OCI-LY1 (cell line): ENCODE measurements around the gene TPRG1.

ENCODE experiments used
- H2AFZ ChIP-seq: fragments of 200-600 bp; sonication (generic), shearing (Covaris generic); 2 replicates; pipeline ENCODE4 v1.6.0; 2014; ENCODE audit warnings: antibody characterized with exemption, mild to moderate bottlenecking, low read length
- H3F3A ChIP-seq: fragments of 200-600 bp; sonication (generic), shearing (Covaris generic); 2 replicates; pipeline ENCODE4 v1.6.0; 2014; ENCODE audit warnings: mild to moderate bottlenecking, antibody characterized with exemption, low read length, moderate library complexity; ENCODE audit not compliant: insufficient read depth
- H3K27ac ChIP-seq: fragments of 200-600 bp; sonication (generic); 2 replicates; pipeline ENCODE4 v1.5.1; 2014; ENCODE audit warnings: low read length, mixed run types, mild to moderate bottlenecking, low read depth; ENCODE audit not compliant: poor library complexity, severe bottlenecking
- H3K27me3 ChIP-seq: fragments of 200-600 bp; sonication (generic); 2 replicates; pipeline ENCODE4 v1.6.0; 2014; ENCODE audit warnings: antibody characterized with exemption, mild to moderate bottlenecking, low read length, moderate library complexity; ENCODE audit not compliant: insufficient read depth
- H3K36me3 ChIP-seq: fragments of 200-600 bp; sonication (generic); 2 replicates; pipeline ENCODE4 v1.6.1; 2014; ENCODE audit warnings: mild to moderate bottlenecking, antibody characterized with exemption, low read length, moderate library complexity, mixed read lengths; ENCODE audit not compliant: insufficient read depth
- H3K4me1 ChIP-seq: fragments of 200-600 bp; sonication (generic); 2 replicates; pipeline ENCODE4 v1.5.1; 2014; ENCODE audit warnings: mild to moderate bottlenecking, low read length, moderate library complexity; ENCODE audit not compliant: insufficient read depth, severe bottlenecking
- H3K4me2 ChIP-seq: fragments of 200-600 bp; sonication (generic), shearing (Covaris generic); 2 replicates; pipeline ENCODE4 v1.6.1; 2014; ENCODE audit warnings: low read length
- H3K4me3 ChIP-seq: fragments of 200-600 bp; sonication (generic); 2 replicates; pipeline ENCODE4 v1.5.1; 2014; ENCODE audit warnings: low read length, low read depth, mild to moderate bottlenecking, mixed read lengths; ENCODE audit not compliant: poor library complexity, severe bottlenecking
- H3K79me2 ChIP-seq: fragments of 200-600 bp; shearing (Covaris generic); 2 replicates; pipeline ENCODE4 v1.6.1; 2016; ENCODE audit warnings: mixed run types, low read length, mixed read lengths; ENCODE audit not compliant: insufficient read depth
- H3K9ac ChIP-seq: fragments of 200-600 bp; sonication (generic), shearing (Covaris generic); 2 replicates; pipeline ENCODE4 v1.6.1; 2014; ENCODE audit warnings: mild to moderate bottlenecking, low read length, mixed read lengths
- H3K9me2 ChIP-seq: fragments of 200-600 bp; sonication (generic), shearing (Covaris generic); 2 replicates; pipeline ENCODE4 v1.6.1; 2014; ENCODE audit warnings: low read depth, mild to moderate bottlenecking, low read length, mixed read lengths
- H3K9me3 ChIP-seq: fragments of 200-600 bp; shearing (Covaris generic); 2 replicates; pipeline ENCODE4 v1.6.1; 2014; ENCODE audit warnings: low read length, mixed read lengths
- H4K20me1 ChIP-seq: fragments of 200-600 bp; sonication (generic), shearing (Covaris generic); 2 replicates; pipeline ENCODE4 v1.6.0; 2016; ENCODE audit warnings: mild to moderate bottlenecking, low read length; ENCODE audit not compliant: insufficient read depth
- CTCF ChIP-seq: fragments of 200-600 bp; sonication (generic), shearing (Covaris generic); IDR thresholded peaks from 2 replicates; pipeline ENCODE4 v1.5.1; 2017; ENCODE audit warnings: mild to moderate bottlenecking, antibody characterized with exemption, low read length, moderate library complexity, mixed read lengths
- EZH2 ChIP-seq: fragments of 200-600 bp; sonication (generic), shearing (Covaris generic); IDR thresholded peaks from 2 replicates; pipeline ENCODE4 v1.8.0; 2017; ENCODE audit warnings: borderline replicate concordance, mixed run types, mild to moderate bottlenecking, antibody characterized with exemption, low read length, moderate library complexity, mixed read lengths

Gene TPRG1

GRCh38 chr3:189304465-189305351 is 132.9 kb downstream of the TPRG1 start:
- no peak overlapping the region for H3K27ac ChIP-seq
- no peak overlapping the region for H3K4me2 ChIP-seq
- no peak for TF ChIP-seq EZH2

GRCh38 chr3:189305412-189305811 is 133.6 kb downstream of the TPRG1 start:
- Histone ChIP-seq H3K9me3 (no peaks in the 10 kb centered on the region), H3K27ac (no peak overlapping the region), H3K27me3 (no peaks in the 10 kb centered on the region), H3K79me2 (no peaks in the 10 kb centered on the region), H3K36me3 (no peaks in the 10 kb centered on the region), H3F3A (no peaks in the 10 kb centered on the region), H4K20me1 (no peaks in the 10 kb centered on the region), H3K4me2 (no peak overlapping the region), H2AFZ (no peak overlapping the region), H3K4me3 (no peak overlapping the region), H3K9ac (no peak overlapping the region), H3K4me1 (no peaks in the 10 kb centered on the region), H3K9me2 (no peaks in the 10 kb centered on the region)
- TF ChIP-seq CTCF (no peak), EZH2 (no peak)

More at GRCh38 chr3:189304465-189305351, 132.9 kb downstream of the TPRG1 start:
- H3K9ac ChIP-seq, result no peak overlapping the region
- no peaks in the 10 kb centered on the region for H3K79me2 ChIP-seq
- H3K4me3 ChIP-seq, result no peak overlapping the region
- H3K4me1 ChIP-seq, result no peaks in the 10 kb centered on the region
- H2AFZ ChIP-seq, result no peak overlapping the region
- H4K20me1 ChIP-seq, result no peaks in the 10 kb centered on the region
- H3K27me3 ChIP-seq, result no peaks in the 10 kb centered on the region
- no peaks in the 10 kb centered on the region for H3K36me3 ChIP-seq
- no peaks in the 10 kb centered on the region for H3K9me2 ChIP-seq
- H3F3A ChIP-seq, result no peaks in the 10 kb centered on the region
- no peaks in the 10 kb centered on the region for H3K9me3 ChIP-seq

GRCh38 chr3:189307963-189308362 is 136.2 kb downstream of the TPRG1 start:
- H3K9ac ChIP-seq, result no peak overlapping the region
- no peaks in the 10 kb centered on the region for H3K79me2 ChIP-seq
- H4K20me1 ChIP-seq, result no peaks in the 10 kb centered on the region
- H3F3A ChIP-seq, result no peaks in the 10 kb centered on the region
- no peaks in the 10 kb centered on the region for H3K9me3 ChIP-seq
- H3K4me2 ChIP-seq, result no peak overlapping the region
- H2AFZ ChIP-seq, result no peak overlapping the region
- H3K4me1 ChIP-seq, result no peaks in the 10 kb centered on the region
- H3K27me3 ChIP-seq, result no peaks in the 10 kb centered on the region
- TF ChIP-seq CTCF, result no peak
- TF ChIP-seq EZH2, result no peak
- H3K9me2 ChIP-seq, result no peaks in the 10 kb centered on the region
- H3K4me3 ChIP-seq, result no peak overlapping the region
- no peaks in the 10 kb centered on the region for H3K36me3 ChIP-seq
- H3K27ac ChIP-seq, result no peak overlapping the region

GRCh38 chr3:189308608-189309007 is 136.8 kb downstream of the TPRG1 start:
- TF ChIP-seq CTCF (no peak), EZH2 (no peak)
- H3F3A ChIP-seq, result no peaks in the 10 kb centered on the region
- H3K9me2 ChIP-seq, result no peaks in the 10 kb centered on the region
- no peak overlapping the region for H3K27ac ChIP-seq
- H3K4me2 ChIP-seq, result no peak overlapping the region
- no peaks in the 10 kb centered on the region for H3K9me3 ChIP-seq
- no peak overlapping the region for H3K9ac ChIP-seq
- H3K36me3 ChIP-seq, result no peaks in the 10 kb centered on the region
- H3K4me1 ChIP-seq, result no peaks in the 10 kb centered on the region
- no peak overlapping the region for H2AFZ ChIP-seq
- H3K27me3 ChIP-seq, result no peaks in the 10 kb centered on the region
- no peaks in the 10 kb centered on the region for H4K20me1 ChIP-seq
- no peak overlapping the region for H3K4me3 ChIP-seq
- H3K79me2 ChIP-seq, result no peaks in the 10 kb centered on the region
